ENCODE results near the gene EPB41. TPM values are rescaled to one million over a fixed set of nuclear protein-coding genes. Genes with fewer than 3 reads are reported as not detected.
"Not testable (repeated sequence)": the region's sequence is repeated elsewhere in the genome, so short reads cannot be mapped to it uniquely, and the experiment has no call there.

The EPB41 gene
- 62.6 and 68.0 TPM in 2 replicates for total RNA-seq

DNA sequence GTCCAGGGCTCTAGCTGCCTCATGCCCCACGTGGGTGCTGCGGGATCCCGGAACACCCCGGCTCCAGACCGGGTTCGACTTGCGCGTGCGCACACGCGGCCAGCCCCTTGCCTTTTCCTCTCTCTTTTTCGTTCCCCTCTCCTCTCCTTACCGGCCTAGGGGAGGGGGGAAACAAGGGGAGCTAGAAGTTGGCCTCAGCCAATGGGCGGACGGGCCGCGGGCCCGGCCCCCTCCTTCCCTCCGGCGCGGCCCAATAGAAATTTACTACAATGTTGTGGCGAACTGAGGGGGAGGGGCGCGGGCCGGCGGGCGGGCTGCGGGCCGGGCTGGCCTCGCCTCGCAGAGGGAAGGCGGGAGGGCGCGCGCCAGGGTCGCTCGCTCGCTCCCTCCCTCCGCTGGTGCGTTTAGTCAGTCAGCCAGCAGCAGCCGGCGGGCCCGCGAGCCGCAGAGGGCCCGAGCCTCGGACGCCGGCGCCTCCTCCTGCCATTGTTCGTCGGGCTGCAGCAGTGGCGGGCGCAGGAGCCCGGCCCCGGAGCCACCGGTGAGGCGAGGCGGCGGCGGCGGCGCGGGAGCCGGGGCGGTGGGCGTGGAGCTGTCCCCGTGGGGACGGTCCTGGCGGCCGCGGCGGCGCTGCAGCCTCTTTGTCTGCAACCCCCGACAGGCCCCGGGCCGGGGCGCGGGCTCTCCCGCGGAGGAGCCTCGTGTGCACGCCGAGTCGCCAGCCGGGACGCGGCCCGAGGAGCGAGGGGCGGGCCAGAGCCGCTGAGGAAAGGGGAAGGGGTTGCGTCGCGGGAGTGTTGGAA is at the start of gene EPB41:
Gene EPB41, plus strand, starts transcription at position 342 of the 803 bp plus-strand sequence. CDS start 72,869 bp downstream, outside the sequence.
- intact Hi-C loops (cut with micrococcal nuclease), result loop anchor here (1.0 to 10.0 kb wide), 4 partner anchors 13 to 210 kb away; partner anchors contain the start of gene TMEM200B
- peak; percentile 89 for DNase-seq (ENCODE audit: low spot score)

DNA sequence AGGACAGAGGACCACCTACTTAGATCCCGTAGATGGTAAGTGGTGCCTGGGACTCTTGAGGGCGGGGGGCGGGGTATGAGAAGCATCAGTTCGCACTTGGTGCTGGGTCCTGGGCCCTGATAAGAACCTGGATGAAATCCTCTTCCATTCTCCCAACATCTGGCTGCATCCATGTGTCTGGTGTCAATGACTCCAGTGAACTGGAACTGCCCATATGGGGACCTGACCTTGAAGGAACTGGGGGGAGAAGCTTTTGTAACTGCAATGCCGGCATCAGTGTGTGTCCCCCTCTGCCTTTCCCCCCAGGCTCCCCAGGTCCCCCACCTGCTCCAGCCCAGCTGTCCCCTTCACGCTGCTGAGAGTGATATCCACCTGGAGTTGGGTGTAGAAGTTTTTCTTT is 49.7 kb upstream of the EPB41 start:
- Mint-ChIP-seq H3K36me3 (ENCODE audit: low read depth) (no peaks in the 10 kb centered on the region), H3K27ac (no peak overlapping the region), H3K9me3 (no peaks in the 10 kb centered on the region), H3K4me3 (ENCODE audit: low read depth) (no peak overlapping the region), H3K27me3 (ENCODE audit: low read depth) (peaks cover 4% of the 10 kb centered on the region), H3K4me1 (ENCODE audit: low read depth) (no peaks in the 10 kb centered on the region)
- intact Hi-C loops (cut with micrococcal nuclease), result no loop called here
- no peak for DNase-seq (ENCODE audit: low spot score)

More for the DNA sequence above, at the start of gene EPB41:
- peak within 1 kb of the TSS; percentile 91 for H3K4me3 Mint-ChIP-seq (ENCODE audit: low read depth)
- no peaks in the 10 kb centered on the region for H3K27me3 Mint-ChIP-seq (ENCODE audit: low read depth)
- H3K4me1 Mint-ChIP-seq (ENCODE audit: low read depth), result peaks cover 37% of the 10 kb centered on the region
- no peaks in the 10 kb centered on the region for H3K9me3 Mint-ChIP-seq
- H3K27ac Mint-ChIP-seq, result peak within 1 kb of the TSS; percentile 91
- H3K36me3 Mint-ChIP-seq (ENCODE audit: low read depth), result peaks cover 17% of the 10 kb centered on the region

- intact Hi-C loops (cut with micrococcal nuclease), result no loop called here
- H3K4me1 Mint-ChIP-seq (ENCODE audit: low read depth), result no peaks in the 10 kb centered on the region
- no peaks in the 10 kb centered on the region for H3K36me3 Mint-ChIP-seq (ENCODE audit: low read depth)
- peaks cover 4% of the 10 kb centered on the region for H3K27me3 Mint-ChIP-seq (ENCODE audit: low read depth)
- no peaks in the 10 kb centered on the region for H3K9me3 Mint-ChIP-seq
- no peak overlapping the region for H3K27ac Mint-ChIP-seq
- no peak overlapping the region for H3K4me3 Mint-ChIP-seq (ENCODE audit: low read depth)
- DNase-seq (ENCODE audit: low spot score), result no peak
Observed at GRCh38 chr1:28865997-28866650, 48.2 kb upstream of the EPB41 start.

DNA sequence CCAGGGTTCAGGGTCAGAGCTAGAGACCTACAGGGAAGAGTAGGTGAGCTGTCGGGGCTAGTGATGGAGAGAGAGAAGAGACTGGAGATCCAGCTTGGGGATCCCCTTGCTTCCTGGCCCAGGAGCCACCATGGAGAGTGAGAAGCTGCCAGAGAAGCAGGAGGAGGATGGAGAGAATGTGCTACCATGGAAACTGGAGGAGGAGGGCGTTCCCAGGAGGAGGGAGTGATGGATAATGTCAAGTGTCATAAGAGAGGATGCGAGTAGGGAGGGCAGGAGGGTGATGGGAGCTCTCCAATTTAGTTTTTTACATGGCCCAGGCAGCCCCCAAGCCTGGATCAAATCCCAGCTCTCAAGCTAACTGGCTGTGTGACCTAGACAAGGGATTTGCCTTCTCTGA is 46.5 kb upstream of the EPB41 start:
- no peak overlapping the region for H3K27ac Mint-ChIP-seq
- H3K27me3 Mint-ChIP-seq (ENCODE audit: low read depth), result peaks cover 6% of the 10 kb centered on the region
- H3K4me3 Mint-ChIP-seq (ENCODE audit: low read depth), result no peak overlapping the region
- H3K9me3 Mint-ChIP-seq, result no peaks in the 10 kb centered on the region
- no peak for DNase-seq (ENCODE audit: low spot score)
- intact Hi-C loops (cut with micrococcal nuclease), result no loop called here
- no peaks in the 10 kb centered on the region for H3K36me3 Mint-ChIP-seq (ENCODE audit: low read depth)
- H3K4me1 Mint-ChIP-seq (ENCODE audit: low read depth), result no peaks in the 10 kb centered on the region

DNA sequence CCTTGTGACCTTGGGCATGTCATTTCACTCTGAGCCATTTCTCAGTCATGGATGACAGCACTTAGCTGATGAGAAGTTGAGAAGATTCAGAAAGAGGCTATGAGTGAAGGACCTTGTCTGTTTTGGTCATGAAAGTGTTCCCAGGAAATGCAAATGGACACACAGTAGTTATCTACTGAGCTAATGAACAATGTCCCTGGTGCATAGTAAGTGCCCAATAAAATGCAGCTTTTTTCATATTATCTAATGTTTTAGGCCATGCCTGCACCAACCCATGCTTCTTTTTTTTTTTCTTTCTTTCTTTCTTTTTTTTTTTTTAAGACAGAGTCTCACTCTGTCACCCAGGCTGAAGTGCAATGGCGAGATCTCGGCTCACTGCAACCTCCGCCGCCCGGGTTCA is 44.4 kb upstream of the EPB41 start:
- no peaks in the 10 kb centered on the region for H3K9me3 Mint-ChIP-seq
- H3K4me3 Mint-ChIP-seq (ENCODE audit: low read depth), result no peak overlapping the region
- no peak overlapping the region for H3K27ac Mint-ChIP-seq
- no peaks in the 10 kb centered on the region for H3K36me3 Mint-ChIP-seq (ENCODE audit: low read depth)
- intact Hi-C loops (cut with micrococcal nuclease), result no loop called here
- H3K27me3 Mint-ChIP-seq (ENCODE audit: low read depth), result peaks cover 7% of the 10 kb centered on the region
- DNase-seq (ENCODE audit: low spot score), result no peak
- H3K4me1 Mint-ChIP-seq (ENCODE audit: low read depth), result no peaks in the 10 kb centered on the region

GRCh38 chr1:28871631-28872401 is 42.6 kb upstream of the EPB41 start:
- Mint-ChIP-seq H3K4me3 (ENCODE audit: low read depth) (no peak overlapping the region), H3K27ac (no peak overlapping the region), H3K9me3 (no peaks in the 10 kb centered on the region), H3K36me3 (ENCODE audit: low read depth) (no peaks in the 10 kb centered on the region), H3K4me1 (ENCODE audit: low read depth) (no peaks in the 10 kb centered on the region), H3K27me3 (ENCODE audit: low read depth) (peaks cover 13% of the 10 kb centered on the region)
- intact Hi-C loops (cut with micrococcal nuclease), result no loop called here
- DNase-seq (ENCODE audit: low spot score), result no peak

GRCh38 chr1:28875134-28875533 is 39.2 kb upstream of the EPB41 start:
- H3K9me3 Mint-ChIP-seq; H3K4me3 Mint-ChIP-seq (ENCODE audit: low read depth); H3K27ac Mint-ChIP-seq: not testable (repeated sequence)

GRCh38 chr1:28877132-28877781 is 37.1 kb upstream of the EPB41 start:
- H3K9me3 Mint-ChIP-seq, result no peaks in the 10 kb centered on the region
- peaks cover 3% of the 10 kb centered on the region for H3K4me1 Mint-ChIP-seq (ENCODE audit: low read depth)
- H3K27ac Mint-ChIP-seq, result no peak overlapping the region
- DNase-seq (ENCODE audit: low spot score), result peak; percentile 58
- no peaks in the 10 kb centered on the region for H3K36me3 Mint-ChIP-seq (ENCODE audit: low read depth)
- no peak overlapping the region for H3K4me3 Mint-ChIP-seq (ENCODE audit: low read depth)
- peaks cover 10% of the 10 kb centered on the region for H3K27me3 Mint-ChIP-seq (ENCODE audit: low read depth)
- intact Hi-C loops (cut with micrococcal nuclease), result loop anchor here (1.0 to 2.0 kb wide), 2 partner anchors 92 to 358 kb away; no protein-coding TSS in a partner anchor

More at GRCh38 chr1:28875134-28875533, 39.2 kb upstream of the EPB41 start:
- H3K4me1 Mint-ChIP-seq (ENCODE audit: low read depth); intact Hi-C loops (cut with micrococcal nuclease); DNase-seq (ENCODE audit: low spot score); H3K36me3 Mint-ChIP-seq (ENCODE audit: low read depth): not testable (repeated sequence)
- peaks cover 10% of the 10 kb centered on the region for H3K27me3 Mint-ChIP-seq (ENCODE audit: low read depth)

DNA sequence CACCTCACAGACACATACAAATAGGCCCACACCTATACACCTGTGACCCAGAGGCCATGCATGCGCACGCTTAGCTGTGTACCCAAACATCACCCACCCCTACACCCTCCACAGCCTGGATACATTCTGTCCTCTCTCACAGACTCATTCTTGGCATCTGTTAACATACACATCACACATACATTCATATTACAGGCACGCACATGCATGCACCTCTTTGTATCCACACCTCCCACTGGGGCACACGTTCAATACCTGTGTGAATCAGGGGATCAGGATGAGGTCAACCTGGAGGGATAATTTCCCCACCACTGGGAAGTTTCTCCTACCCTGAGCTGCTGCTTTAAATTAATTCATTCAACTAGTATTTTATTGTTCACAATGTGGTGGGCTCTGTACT is 35.6 kb upstream of the EPB41 start:
- H3K4me1 Mint-ChIP-seq (ENCODE audit: low read depth), result peaks cover 3% of the 10 kb centered on the region
- intact Hi-C loops (cut with micrococcal nuclease), result no loop called here

GRCh38 chr1:28882009-28882628 is 32.2 kb upstream of the EPB41 start:
- no peaks in the 10 kb centered on the region for H3K9me3 Mint-ChIP-seq
- DNase-seq (ENCODE audit: low spot score), result peak; percentile 69
- peaks cover 28% of the 10 kb centered on the region for H3K4me1 Mint-ChIP-seq (ENCODE audit: low read depth)
- H3K4me3 Mint-ChIP-seq (ENCODE audit: low read depth), result no peak overlapping the region
- H3K36me3 Mint-ChIP-seq (ENCODE audit: low read depth), result no peaks in the 10 kb centered on the region
- intact Hi-C loops (cut with micrococcal nuclease), result loop anchor here (1.0 kb wide), 4 partner anchors 151 to 320 kb away; no protein-coding TSS in a partner anchor
- H3K27me3 Mint-ChIP-seq (ENCODE audit: low read depth), result peaks cover under 1% of the 10 kb centered on the region
- no peak overlapping the region for H3K27ac Mint-ChIP-seq

More for the DNA sequence above, 35.6 kb upstream of the EPB41 start:
- Mint-ChIP-seq H3K4me3 (ENCODE audit: low read depth) (no peak overlapping the region), H3K36me3 (ENCODE audit: low read depth) (no peaks in the 10 kb centered on the region), H3K27me3 (ENCODE audit: low read depth) (peaks cover 7% of the 10 kb centered on the region), H3K9me3 (no peaks in the 10 kb centered on the region), H3K27ac (no peak overlapping the region)
- DNase-seq (ENCODE audit: low spot score), result no peak

- no peaks in the 10 kb centered on the region for H3K9me3 Mint-ChIP-seq
- H3K27ac Mint-ChIP-seq, result peak overlapping the region; percentile 10
- no peaks in the 10 kb centered on the region for H3K36me3 Mint-ChIP-seq (ENCODE audit: low read depth)
- H3K4me3 Mint-ChIP-seq (ENCODE audit: low read depth), result no peak overlapping the region
- no peak for DNase-seq (ENCODE audit: low spot score)
- intact Hi-C loops (cut with micrococcal nuclease), result no loop called here
- peaks cover 32% of the 10 kb centered on the region for H3K4me1 Mint-ChIP-seq (ENCODE audit: low read depth)
- H3K27me3 Mint-ChIP-seq (ENCODE audit: low read depth), result no peaks in the 10 kb centered on the region
Observed at GRCh38 chr1:28883242-28883616, 31.1 kb upstream of the EPB41 start.

GRCh38 chr1:28885472-28885877 is 28.9 kb upstream of the EPB41 start:
- no peaks in the 10 kb centered on the region for H3K9me3 Mint-ChIP-seq
- intact Hi-C loops (cut with micrococcal nuclease), result loop anchor here (1.0 to 5.0 kb wide), 3 partner anchors 41 to 243 kb away; partner anchors contain the start of gene TAF12

More at GRCh38 chr1:28885472-28885877, 28.9 kb upstream of the EPB41 start:
- no peak for DNase-seq (ENCODE audit: low spot score)
- H3K27me3 Mint-ChIP-seq (ENCODE audit: low read depth), result no peaks in the 10 kb centered on the region
- H3K4me3 Mint-ChIP-seq (ENCODE audit: low read depth), result peak overlapping the region; percentile 13
- H3K4me1 Mint-ChIP-seq (ENCODE audit: low read depth), result peaks cover 44% of the 10 kb centered on the region
- H3K27ac Mint-ChIP-seq, result peak overlapping the region; percentile 92
- H3K36me3 Mint-ChIP-seq (ENCODE audit: low read depth), result no peaks in the 10 kb centered on the region
